Central memory CD8-positive, alpha-beta T cell (primary cell): ENCODE data around the gene COL9A2.

ENCODE experiments used
- ATAC-seq: fragments of 150-1000 bp; cut with Tn5 transposase; replicated peaks from 2 replicates; pipeline ENCODE4 v1.10.0; 2022; ENCODE audit warnings: mild to moderate bottlenecking, moderate FRiP score, moderate number of reproducible peaks; ENCODE audit not compliant: poor library complexity, severe bottlenecking; ENCODE audit errors: extremely low read depth
- DNase-seq, 2 donors: peaks; one replicate each; pipeline ENCODE4 v3.0.0; 2021; ENCODE audit warnings: low spot score in 2 of 2
- H3K27ac Mint-ChIP-seq: one replicate; pipeline ENCODE4 v1.8.0; 2022; ENCODE audit warnings: low read depth, mild to moderate bottlenecking, moderate library complexity, mixed read lengths
- H3K27me3 Mint-ChIP-seq: one replicate; pipeline ENCODE4 v1.8.0; 2022; ENCODE audit warnings: mixed read lengths
- H3K36me3 Mint-ChIP-seq: one replicate; pipeline ENCODE4 v1.8.0; 2022; ENCODE audit warnings: mild to moderate bottlenecking, moderate library complexity, mixed read lengths; ENCODE audit not compliant: insufficient read depth
- H3K4me1 Mint-ChIP-seq: one replicate; pipeline ENCODE4 v1.8.0; 2022; ENCODE audit warnings: mixed read lengths
- H3K4me3 Mint-ChIP-seq: one replicate; pipeline ENCODE4 v1.8.0; 2022; ENCODE audit warnings: mild to moderate bottlenecking, moderate library complexity, mixed read lengths
- H3K9me3 Mint-ChIP-seq: one replicate; pipeline ENCODE4 v1.8.0; 2022; ENCODE audit warnings: mixed read lengths

The COL9A2 gene

DNA sequence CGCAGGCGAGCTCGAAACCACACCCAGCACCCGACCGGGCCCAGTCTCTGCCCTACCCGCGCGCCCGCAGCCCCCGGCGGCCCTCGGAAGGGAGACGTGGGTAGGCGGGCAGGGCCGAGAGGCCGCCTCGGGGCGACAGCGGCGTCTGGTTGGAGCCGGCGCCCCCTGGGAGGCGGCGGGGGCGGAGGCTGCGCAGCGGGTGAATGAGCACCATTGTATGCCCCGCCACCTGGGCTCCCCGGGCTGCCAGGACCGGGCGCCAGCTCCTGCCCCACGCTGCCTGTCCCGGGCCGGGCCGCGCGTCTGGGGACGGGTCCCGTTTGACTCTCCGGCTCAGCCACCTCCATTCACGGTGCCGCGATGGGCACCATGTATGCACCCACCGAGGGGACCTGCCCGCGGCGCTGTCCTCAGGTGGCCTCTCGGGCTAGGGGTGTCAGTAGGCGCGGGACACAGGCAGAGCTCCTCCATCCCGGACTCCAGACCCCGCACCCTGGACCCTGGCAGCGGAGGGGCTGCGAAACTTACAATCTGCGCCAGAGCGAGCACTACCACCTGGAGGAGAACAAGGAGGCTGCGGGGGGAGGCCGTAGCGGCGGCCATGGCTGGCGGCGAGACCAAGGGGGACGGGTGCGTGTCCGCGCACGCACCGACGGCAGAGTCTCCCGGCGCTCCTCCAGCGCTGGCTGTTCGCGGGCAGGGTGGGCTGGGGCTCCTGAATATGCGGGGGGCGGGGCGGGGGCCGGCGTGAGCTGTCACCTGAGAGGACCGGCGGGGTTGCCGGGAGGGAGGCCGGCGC lies at the start of gene COL9A2:
TSS of gene COL9A2 (minus strand) at position 692 of the 799 bp plus-strand sequence. CDS start at position 603, 89 bp downstream.
- H3K9me3 Mint-ChIP-seq: no peaks in the 10 kb centered on the region
- ATAC-seq (peak; percentile 71), DNase-seq (peak; percentile 35 to 50)
- H3K36me3 Mint-ChIP-seq: no peaks in the 10 kb centered on the region
- H3K4me1 Mint-ChIP-seq: peaks cover 31% of the 10 kb centered on the region
- H3K4me3 Mint-ChIP-seq: peak within 1 kb of the TSS; percentile 71
- H3K27me3 Mint-ChIP-seq: peaks cover 21% of the 10 kb centered on the region
- no peak within 1 kb of the TSS for H3K27ac Mint-ChIP-seq

DNA sequence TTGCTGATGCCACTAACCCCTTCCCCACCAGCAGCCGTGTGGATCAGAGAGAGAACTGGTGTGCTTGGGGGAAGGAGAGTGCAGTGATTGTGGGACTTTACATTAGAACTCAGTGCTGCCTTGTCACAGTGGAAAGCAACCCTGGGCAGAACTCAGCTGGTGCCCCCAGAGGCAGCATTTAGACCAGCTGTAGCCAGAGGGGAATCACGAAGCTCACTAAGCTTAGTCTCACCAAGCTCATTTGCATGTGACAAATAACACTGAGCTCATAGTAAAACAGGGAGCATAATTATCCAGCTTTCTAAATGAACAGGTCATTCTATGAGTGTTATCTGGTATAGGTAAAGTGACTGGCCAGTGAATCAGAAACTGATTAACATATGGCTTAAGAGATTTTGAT lies 46.6 kb upstream of the COL9A2 start:
- no peaks in the 10 kb centered on the region for H3K36me3 Mint-ChIP-seq
- DNase-seq (no peak), ATAC-seq (no peak)
- no peaks in the 10 kb centered on the region for H3K27me3 Mint-ChIP-seq
- H3K9me3 Mint-ChIP-seq: no peaks in the 10 kb centered on the region
- H3K4me1 Mint-ChIP-seq: no peaks in the 10 kb centered on the region
- H3K4me3 Mint-ChIP-seq: no peak overlapping the region
- peak overlapping the region; percentile 36 for H3K27ac Mint-ChIP-seq

DNA sequence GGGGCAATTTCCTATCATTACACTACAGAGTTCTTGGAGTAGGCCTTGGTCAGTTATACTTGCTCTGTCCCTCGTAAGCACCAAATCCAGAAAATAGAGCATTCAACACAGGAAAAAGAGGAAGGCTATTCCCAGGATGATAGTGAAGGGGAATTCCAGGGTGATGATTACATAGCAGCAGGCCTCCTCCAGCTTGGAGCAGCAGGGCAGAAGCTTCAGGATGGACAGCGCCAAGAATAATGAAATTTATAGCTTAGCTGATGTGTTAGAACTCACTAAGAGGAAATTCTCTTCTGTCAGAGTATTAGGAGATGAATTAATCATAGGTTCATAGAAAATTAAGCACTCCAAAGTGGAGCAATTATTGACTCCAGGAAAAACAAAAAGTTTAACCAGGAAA lies 45.6 kb upstream of the COL9A2 start:
- H3K36me3 Mint-ChIP-seq: no peaks in the 10 kb centered on the region
- H3K9me3 Mint-ChIP-seq: no peaks in the 10 kb centered on the region

DNA sequence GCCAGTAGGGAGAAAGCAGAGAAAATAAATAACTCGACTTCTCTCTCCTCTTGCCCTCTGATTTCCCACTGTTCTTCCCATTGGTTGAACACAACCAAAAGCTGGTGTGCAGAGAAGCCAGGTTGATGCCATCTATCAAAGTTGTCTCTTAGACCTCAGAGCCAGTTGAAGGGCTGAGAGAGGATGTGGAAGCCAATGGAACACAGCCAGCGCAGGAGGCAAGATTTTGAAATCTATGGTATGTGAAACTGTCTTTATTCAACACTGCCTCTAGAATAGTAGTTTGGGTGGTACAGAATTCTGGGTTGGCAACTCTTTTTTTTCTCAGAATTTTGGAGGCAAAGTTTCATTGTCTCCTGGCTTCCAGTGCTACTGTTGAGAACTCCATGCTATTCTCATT lies 45.1 kb upstream of the COL9A2 start:
- Mint-ChIP-seq H3K27me3 (no peaks in the 10 kb centered on the region), H3K27ac (no peak overlapping the region), H3K9me3 (no peaks in the 10 kb centered on the region), H3K4me3 (no peak overlapping the region), H3K4me1 (no peaks in the 10 kb centered on the region), H3K36me3 (no peaks in the 10 kb centered on the region)
- no peak for DNase-seq
- ATAC-seq: no peak

More for the DNA sequence above, 45.6 kb upstream of the COL9A2 start:
- ATAC-seq (no peak), DNase-seq (no peak)
- no peaks in the 10 kb centered on the region for H3K27me3 Mint-ChIP-seq
- H3K27ac Mint-ChIP-seq: no peak overlapping the region
- no peak overlapping the region for H3K4me3 Mint-ChIP-seq
- no peaks in the 10 kb centered on the region for H3K4me1 Mint-ChIP-seq

DNA sequence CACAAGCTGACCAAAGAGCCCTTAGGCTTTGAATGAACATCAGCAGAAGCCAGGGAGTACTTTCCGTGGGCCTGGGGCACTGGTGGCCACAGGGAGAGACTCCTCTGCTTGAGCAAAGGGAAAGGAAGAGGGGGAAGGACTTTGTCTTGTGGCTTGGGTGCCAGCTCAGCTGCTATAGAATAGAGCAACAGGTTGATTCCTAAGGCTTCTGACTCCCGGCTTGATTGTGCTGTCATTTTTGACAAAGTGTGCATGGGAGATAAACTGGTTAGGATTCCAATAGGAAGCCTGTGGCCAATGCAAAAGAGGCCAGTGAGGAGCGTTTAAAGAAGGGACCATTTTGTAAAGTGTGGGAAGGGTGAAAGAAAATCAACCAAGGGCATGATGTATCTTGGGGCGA lies 44.6 kb upstream of the COL9A2 start:
- Mint-ChIP-seq H3K27me3 (no peaks in the 10 kb centered on the region), H3K4me1 (no peaks in the 10 kb centered on the region), H3K4me3 (no peak overlapping the region), H3K9me3 (no peaks in the 10 kb centered on the region), H3K27ac (no peak overlapping the region), H3K36me3 (no peaks in the 10 kb centered on the region)
- no peak for ATAC-seq
- DNase-seq: no peak

DNA sequence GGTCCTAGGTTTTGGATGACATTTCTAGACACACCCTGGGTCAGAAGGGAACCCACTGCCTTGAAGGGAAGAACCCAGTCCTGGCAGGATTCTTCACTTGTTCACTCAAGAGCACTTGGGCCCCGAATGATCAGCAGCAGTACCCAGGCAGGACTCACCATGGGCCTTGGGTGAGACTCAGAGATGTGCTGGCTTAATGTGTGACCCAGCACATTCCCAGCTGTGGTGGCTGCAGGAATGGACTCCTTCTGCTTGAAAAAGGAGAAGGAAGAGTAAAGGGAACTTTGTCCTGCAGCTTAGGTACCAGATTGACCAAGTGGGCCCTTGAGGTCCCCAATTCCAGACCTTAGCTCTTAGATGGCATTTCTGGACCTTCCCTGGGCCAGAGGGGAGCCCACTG lies 44.1 kb upstream of the COL9A2 start:
- Mint-ChIP-seq H3K4me1 (no peaks in the 10 kb centered on the region), H3K27ac (no peak overlapping the region), H3K36me3 (no peaks in the 10 kb centered on the region), H3K27me3 (no peaks in the 10 kb centered on the region), H3K4me3 (no peak overlapping the region), H3K9me3 (no peaks in the 10 kb centered on the region)
- ATAC-seq: no peak
- no peak for DNase-seq

DNA sequence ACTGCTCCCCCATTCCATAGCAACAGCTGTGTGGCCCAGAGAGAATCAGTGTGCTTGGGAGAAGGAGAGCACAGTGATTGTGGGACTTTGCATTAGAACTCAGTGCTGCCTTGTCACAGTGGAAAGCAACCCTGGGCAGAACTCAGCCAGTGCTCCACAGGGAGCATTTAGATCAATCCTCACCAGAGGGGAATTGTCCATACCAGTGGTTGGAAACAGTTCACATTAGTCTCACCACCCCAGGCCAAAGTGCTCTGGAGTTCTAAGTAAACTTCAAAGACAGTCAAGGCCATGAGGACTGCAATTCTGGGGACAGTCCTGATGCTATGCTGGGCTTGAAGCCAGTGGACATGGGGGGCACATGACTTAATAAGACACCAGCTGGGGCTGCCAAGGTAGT lies 43.5 kb upstream of the COL9A2 start:
- DNase-seq: no peak
- Mint-ChIP-seq H3K4me3 (no peak overlapping the region), H3K36me3 (no peaks in the 10 kb centered on the region), H3K9me3 (no peaks in the 10 kb centered on the region), H3K27me3 (no peaks in the 10 kb centered on the region), H3K27ac (no peak overlapping the region), H3K4me1 (no peaks in the 10 kb centered on the region)
- no peak for ATAC-seq

DNA sequence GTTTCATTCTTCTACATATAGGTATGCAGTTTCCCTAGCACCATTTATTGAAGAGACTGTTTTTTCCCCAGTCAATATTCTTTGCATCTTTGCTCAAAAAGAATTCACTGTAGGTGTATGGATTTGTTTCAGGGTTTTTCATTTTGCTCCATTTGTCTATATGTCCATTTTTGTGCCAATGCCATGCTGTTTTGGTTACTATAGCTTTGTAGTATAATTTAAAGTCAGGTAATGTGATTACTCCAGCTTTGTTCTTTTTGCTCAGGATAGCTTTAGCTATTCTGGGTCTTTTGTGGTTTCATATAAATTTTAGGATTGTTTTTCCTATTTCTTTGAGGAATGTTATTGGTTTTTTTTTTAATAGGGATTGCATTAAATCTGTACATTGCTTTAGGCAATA lies 40.5 kb upstream of the COL9A2 start:
- Mint-ChIP-seq H3K27me3 (no peaks in the 10 kb centered on the region), H3K4me3 (no peak overlapping the region), H3K9me3 (no peaks in the 10 kb centered on the region), H3K27ac (no peak overlapping the region), H3K4me1 (no peaks in the 10 kb centered on the region), H3K36me3 (peaks cover 2% of the 10 kb centered on the region)
- no peak for ATAC-seq
- no peak for DNase-seq

DNA sequence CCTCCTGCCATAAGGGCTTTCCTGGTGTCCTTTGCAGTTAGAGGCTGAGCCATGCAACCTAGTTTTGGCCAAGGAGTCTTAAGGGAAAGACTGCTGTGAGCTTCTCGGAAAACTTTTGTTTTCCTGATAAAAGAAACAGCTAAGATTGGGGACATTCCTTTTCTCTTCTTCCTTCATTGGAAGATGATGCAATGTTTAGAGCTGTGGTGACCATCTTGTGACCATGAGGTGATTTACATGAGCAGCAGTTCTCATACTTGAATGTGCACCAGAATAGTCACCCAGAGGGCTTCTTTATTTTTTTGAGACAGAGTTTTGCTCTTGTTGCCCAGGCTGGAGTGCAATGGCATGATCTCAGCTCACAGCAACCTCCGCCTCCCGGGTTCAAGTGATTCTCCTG lies 36.0 kb upstream of the COL9A2 start:
- DNase-seq: no peak
- H3K4me3 Mint-ChIP-seq: no peak overlapping the region
- H3K27me3 Mint-ChIP-seq: no peaks in the 10 kb centered on the region
- ATAC-seq: no peak
- H3K9me3 Mint-ChIP-seq: no peaks in the 10 kb centered on the region
- no peak overlapping the region for H3K27ac Mint-ChIP-seq
- peaks cover 2% of the 10 kb centered on the region for H3K36me3 Mint-ChIP-seq
- H3K4me1 Mint-ChIP-seq: no peaks in the 10 kb centered on the region

DNA sequence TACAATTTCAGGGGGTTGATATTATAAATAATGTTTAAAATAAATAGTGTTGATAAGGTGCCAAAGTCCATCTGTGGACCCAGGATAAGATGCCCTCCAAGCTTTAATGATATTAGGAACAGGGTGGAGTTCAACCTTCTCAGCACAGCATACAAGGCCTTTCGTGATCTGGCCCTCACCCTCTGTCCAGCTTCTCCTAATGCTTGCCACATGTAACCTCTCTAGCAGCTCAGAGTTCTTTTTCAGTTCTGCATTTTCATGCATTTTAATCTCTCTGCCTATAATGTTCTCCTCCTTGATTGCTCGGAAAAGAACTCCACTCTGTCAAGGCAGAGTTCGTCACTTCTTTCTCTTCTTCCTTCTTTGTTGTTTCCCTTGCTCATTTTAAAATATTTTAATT lies 35.0 kb upstream of the COL9A2 start:
- no peak for DNase-seq
- ATAC-seq: no peak
- H3K27ac Mint-ChIP-seq: no peak overlapping the region
- no peaks in the 10 kb centered on the region for H3K4me1 Mint-ChIP-seq
- H3K9me3 Mint-ChIP-seq: no peaks in the 10 kb centered on the region
- H3K4me3 Mint-ChIP-seq: no peak overlapping the region
- H3K36me3 Mint-ChIP-seq: peaks cover 2% of the 10 kb centered on the region
- H3K27me3 Mint-ChIP-seq: no peaks in the 10 kb centered on the region

DNA sequence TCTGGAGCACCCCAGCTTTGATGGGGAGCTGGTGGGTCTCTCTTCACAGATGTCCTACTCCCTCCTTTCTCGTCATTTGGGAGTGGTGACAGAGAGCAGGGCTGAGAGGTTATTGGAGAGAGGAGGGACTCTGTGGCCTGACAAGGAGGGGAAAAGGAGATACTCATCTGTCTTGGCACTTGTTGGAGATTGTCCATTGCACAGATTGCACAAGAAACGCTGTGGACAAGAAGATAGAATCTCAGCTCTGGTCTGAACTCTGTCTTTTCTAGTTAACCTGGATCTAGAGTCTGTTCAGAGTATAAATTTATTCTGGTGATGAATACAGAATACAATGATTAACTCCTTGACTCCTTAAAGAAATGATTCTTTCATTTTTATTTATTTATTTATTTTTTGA lies 34.0 kb upstream of the COL9A2 start:
- Mint-ChIP-seq H3K9me3 (no peaks in the 10 kb centered on the region), H3K36me3 (peaks cover 2% of the 10 kb centered on the region)

DNA sequence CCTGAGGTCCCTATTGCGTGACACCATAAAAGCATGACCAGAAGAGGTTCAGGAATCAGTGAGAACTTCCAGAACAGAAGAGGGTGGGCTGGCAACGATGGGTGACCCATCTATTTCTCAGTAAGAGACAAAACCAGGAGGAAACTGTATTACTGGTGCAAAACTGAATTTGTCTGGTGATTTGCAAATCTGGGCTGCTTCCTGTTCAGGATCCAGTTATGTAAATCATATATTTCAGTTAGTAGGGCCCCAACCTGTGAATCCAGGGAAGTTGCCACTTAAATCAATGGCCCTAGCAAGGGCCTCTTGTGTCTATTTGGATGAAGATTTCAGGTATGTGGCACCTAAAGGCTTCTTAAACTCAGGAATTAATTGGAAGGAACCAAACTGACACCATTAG lies 33.3 kb upstream of the COL9A2 start:
- H3K4me3 Mint-ChIP-seq: no peak overlapping the region
- H3K27ac Mint-ChIP-seq: no peak overlapping the region
- H3K36me3 Mint-ChIP-seq: peaks cover 2% of the 10 kb centered on the region
- H3K9me3 Mint-ChIP-seq: no peaks in the 10 kb centered on the region
- no peaks in the 10 kb centered on the region for H3K4me1 Mint-ChIP-seq
- H3K27me3 Mint-ChIP-seq: no peaks in the 10 kb centered on the region
- no peak for ATAC-seq
- no peak for DNase-seq

More for the DNA sequence above, 34.0 kb upstream of the COL9A2 start:
- Mint-ChIP-seq H3K27me3 (no peaks in the 10 kb centered on the region), H3K4me3 (no peak overlapping the region), H3K4me1 (no peaks in the 10 kb centered on the region), H3K27ac (no peak overlapping the region)
- DNase-seq (no peak), ATAC-seq (no peak)

DNA sequence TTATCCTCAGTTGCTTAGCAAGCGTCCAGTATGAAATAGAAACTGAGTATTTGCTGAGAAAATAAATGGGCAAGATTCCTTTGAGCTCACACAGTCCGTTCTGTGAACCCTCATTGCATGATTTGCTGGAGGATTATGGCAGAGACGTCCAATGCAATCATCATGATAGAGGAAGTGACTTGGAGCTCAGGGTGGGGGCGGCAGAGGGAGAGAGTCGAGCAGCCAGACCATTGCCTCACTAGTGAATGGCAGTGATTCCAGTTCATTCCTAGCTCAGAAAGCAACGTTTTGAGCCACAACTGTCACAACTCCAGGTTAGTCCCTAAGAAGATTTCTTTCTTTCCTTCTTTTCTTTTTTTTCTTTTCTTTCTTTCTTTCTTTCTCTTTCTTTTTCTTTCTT lies 27.5 kb upstream of the COL9A2 start:
- H3K9me3 Mint-ChIP-seq: no peaks in the 10 kb centered on the region
- ATAC-seq (no peak), DNase-seq (no peak)
- H3K4me1 Mint-ChIP-seq: peaks cover 33% of the 10 kb centered on the region
- H3K36me3 Mint-ChIP-seq: peaks cover 4% of the 10 kb centered on the region
- no peaks in the 10 kb centered on the region for H3K27me3 Mint-ChIP-seq
- H3K27ac Mint-ChIP-seq: no peak overlapping the region
- H3K4me3 Mint-ChIP-seq: no peak overlapping the region
